Mammary epithelial cell (primary cell): ENCODE results near the gene PLA2G6.

Experiments used
- EZH2 ChIP-seq: IDR thresholded peaks from 2 replicates; pipeline ENCODE4 v1.6.1; 2012; ENCODE audit warnings: low read length, inconsistent platforms, borderline replicate concordance
- TF ChIP-seq, protein P1 (sequence below), 2 donors: IDR thresholded peaks in 1 of 2; conservative IDR thresholded peaks in 1 of 2; 2 replicates each; pipeline ENCODE4 v1.5.1; 2011 to 2012; ENCODE audit warnings: inconsistent platforms in 2 of 2, low read length in 2 of 2, mild to moderate bottlenecking in 2 of 2, control low read depth in 1 of 2, low read depth in 1 of 2; ENCODE audit not compliant: insufficient read depth in 1 of 2; ENCODE audit errors: extremely low read depth in 1 of 2

DNA sequence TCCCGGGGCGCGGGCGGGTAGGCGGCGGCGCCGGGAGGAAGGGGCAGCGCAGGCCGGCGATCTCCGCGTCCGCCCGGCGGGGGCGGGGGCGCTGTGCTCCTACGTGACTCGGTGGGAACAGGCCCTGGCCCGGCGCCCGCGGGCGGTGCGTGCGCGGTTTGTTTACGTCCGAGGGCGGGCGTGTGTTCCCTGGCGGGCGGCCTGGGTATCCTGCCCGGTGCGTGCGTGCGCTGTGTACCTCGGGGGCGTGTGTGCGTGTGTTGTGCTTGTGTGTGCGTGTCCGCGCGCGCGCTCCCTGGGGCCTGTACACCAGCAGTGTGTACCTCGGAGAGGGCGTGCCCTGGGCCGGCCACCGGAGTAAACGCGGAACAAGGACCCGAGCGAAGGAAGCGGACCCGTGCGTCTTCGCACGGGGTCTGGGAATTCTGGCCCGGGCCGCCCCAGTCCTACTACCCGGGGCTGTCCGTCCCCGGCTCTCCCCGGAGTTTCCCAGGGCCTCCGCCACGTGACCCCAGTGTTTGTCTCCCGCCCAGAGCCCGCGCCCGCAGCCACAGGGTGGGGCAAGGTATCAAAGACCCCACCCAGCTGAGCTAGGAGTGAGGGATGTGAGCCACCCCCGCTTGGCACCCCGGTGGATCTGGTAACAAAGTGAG is 20.9 kb upstream of the PLA2G6 start:
- TF ChIP-seq, protein P1, sequence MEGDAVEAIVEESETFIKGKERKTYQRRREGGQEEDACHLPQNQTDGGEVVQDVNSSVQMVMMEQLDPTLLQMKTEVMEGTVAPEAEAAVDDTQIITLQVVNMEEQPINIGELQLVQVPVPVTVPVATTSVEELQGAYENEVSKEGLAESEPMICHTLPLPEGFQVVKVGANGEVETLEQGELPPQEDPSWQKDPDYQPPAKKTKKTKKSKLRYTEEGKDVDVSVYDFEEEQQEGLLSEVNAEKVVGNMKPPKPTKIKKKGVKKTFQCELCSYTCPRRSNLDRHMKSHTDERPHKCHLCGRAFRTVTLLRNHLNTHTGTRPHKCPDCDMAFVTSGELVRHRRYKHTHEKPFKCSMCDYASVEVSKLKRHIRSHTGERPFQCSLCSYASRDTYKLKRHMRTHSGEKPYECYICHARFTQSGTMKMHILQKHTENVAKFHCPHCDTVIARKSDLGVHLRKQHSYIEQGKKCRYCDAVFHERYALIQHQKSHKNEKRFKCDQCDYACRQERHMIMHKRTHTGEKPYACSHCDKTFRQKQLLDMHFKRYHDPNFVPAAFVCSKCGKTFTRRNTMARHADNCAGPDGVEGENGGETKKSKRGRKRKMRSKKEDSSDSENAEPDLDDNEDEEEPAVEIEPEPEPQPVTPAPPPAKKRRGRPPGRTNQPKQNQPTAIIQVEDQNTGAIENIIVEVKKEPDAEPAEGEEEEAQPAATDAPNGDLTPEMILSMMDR (conservative IDR thresholded peaks at IDR 0.05 in 1 of 2, IDR thresholded peaks at IDR 0.05 in 1 of 2; ENCODE audit: extremely low read depth in 1 of 2, insufficient read depth in 1 of 2, low read depth in 1 of 2, low read length in 2 of 2): peak in 1 of 2 donors; percentile 11
- TF ChIP-seq EZH2: no peak
